GM19351 (cell line): ENCODE measurements around the gene STX1B.
"Not testable (repeated sequence)": the region's sequence is repeated elsewhere in the genome, so short reads cannot be mapped to it uniquely, and the experiment has no call there.

Source experiments
- ATAC-seq: cut with Tn5 transposase; IDR thresholded peaks from one replicate; pipeline ENCODE4 v1.9.1; 2021; ENCODE audit warnings: mild to moderate bottlenecking, moderate library complexity; ENCODE audit not compliant: unreplicated experiment

Gene STX1B

DNA sequence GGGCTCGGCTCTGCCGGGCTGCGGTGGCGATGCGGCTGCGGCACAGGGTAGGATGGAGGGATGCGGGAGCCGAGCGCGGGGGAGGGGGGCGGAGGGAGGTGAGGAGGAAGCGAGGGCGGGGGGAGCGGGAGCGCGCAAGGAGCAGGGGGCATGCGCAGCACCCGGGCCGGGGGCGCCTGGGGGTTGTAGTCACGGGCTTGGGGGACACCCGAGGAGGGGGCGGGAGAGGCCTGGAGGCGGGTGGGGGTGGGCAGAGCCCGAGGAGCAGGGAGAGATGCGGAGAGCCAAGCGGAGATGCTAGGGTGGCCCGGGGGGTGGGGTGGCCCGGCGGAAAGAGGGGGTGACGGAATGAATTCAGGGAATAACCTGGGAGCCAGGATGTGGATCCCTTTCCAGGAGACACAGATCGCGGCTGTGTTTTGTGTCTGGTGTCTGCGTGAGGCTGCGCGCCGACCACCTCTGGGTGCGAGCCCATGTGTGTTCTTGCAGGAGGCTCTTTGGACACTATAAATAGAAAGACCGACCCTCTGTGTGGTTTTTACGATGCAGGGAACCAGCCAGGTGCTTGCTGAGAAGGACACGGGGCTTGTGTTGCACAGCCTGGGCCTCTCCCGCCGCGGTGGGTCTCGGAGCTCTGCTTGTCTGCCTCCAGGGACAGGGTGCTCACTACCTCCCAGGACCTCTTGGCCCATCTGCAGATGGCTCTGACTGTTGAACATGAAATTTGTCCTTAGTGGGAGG is at the start of gene STX1B:
Gene STX1B, minus strand, starts transcription at position 54 of the 741 bp plus-strand sequence. CDS start 242 bp downstream, outside the sequence.
- no peak for ATAC-seq

DNA sequence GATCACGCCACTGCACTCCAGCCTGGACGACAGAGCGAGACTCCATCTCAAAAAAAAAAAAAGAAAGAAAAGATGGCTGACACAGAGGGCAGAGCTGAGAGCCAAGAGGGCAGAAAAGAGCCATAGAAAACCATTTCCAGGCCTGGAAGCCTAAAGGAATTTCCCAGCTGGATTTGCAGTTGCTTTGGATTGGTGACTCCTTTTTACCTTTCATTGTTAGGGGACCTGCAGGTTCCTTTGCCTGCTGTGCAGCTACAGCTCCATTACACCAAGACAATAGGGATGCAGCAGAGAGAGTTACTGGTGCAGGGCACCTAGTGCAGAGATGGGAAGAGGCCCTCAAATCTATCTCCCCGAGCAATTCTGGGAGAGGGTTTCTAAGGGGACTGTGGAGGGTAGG is 45.2 kb upstream of the STX1B start:
- no peak for ATAC-seq

- ATAC-seq: no peak
Measured at GRCh38 chr16:31052114-31052513, 41.7 kb upstream of the STX1B start.

- no peak for ATAC-seq
Measured at GRCh38 chr16:31050280-31051030, 40.0 kb upstream of the STX1B start.

GRCh38 chr16:31043898-31044481 is 33.6 kb upstream of the STX1B start:
- no peak for ATAC-seq

DNA sequence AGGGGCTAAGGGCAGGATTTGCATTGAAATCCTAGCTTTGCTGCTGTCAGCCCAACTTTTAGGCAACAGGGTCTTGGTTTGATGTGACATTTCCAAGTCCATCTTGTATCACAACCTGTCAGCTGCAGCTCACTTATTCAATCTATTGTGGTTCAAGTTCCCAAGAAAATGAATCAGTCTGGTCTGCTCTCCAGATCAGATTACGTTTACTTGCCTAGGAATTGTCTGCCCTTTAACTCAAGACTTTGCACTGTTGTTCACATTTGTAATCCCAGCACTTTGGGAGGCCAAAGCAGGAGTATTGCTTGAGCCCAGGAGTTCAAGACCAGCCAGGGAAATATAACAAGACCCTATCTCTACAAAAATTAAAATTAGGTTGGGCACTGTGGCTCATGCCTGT is 32.9 kb upstream of the STX1B start:
- no peak for ATAC-seq

DNA sequence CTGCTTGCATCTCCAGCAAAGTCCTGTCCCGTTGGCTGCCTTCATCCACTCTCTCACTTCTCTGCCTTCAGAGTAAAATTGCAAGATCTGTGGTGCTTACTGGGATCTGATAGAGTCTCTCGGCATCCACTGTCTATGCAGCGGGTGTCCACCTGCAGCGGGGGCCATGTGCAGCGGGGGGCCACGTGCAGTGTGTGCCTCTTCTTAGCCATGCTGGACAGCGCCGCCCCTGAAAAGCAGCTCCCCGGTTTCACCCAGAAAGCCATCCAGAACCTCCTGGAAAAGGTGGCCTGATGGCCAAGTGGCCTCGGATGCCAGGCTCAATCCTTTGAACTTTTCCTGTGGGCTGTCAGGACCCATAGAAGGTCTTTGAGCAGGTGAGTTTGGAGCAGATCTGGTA is 32.4 kb upstream of the STX1B start:
- no peak for ATAC-seq

GRCh38 chr16:31038993-31039392 is 28.6 kb upstream of the STX1B start:
- no peak for ATAC-seq

DNA sequence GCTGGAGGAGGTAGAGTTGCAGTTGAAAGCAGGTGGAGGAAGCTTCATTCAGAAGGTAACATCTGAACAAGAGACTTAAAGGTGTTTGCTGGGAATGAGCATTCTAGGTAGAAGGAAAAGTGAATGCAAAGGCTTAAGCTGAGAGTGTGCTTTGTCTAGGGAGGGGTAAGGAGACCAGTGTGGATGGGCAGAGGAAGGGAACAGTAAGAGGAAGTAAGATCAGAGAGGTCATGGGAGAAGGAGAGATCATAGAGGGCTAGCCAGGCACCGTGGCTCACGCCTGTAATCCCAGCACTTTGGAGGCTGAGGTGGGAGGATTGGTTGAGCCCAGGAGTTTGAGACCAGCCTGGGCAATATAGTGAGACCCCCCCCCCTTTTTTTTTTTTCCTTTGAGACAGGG is 26.3 kb upstream of the STX1B start:
- ATAC-seq: no peak

GRCh38 chr16:31033709-31034492 is 23.5 kb upstream of the STX1B start:
- peak; percentile 48 for ATAC-seq

DNA sequence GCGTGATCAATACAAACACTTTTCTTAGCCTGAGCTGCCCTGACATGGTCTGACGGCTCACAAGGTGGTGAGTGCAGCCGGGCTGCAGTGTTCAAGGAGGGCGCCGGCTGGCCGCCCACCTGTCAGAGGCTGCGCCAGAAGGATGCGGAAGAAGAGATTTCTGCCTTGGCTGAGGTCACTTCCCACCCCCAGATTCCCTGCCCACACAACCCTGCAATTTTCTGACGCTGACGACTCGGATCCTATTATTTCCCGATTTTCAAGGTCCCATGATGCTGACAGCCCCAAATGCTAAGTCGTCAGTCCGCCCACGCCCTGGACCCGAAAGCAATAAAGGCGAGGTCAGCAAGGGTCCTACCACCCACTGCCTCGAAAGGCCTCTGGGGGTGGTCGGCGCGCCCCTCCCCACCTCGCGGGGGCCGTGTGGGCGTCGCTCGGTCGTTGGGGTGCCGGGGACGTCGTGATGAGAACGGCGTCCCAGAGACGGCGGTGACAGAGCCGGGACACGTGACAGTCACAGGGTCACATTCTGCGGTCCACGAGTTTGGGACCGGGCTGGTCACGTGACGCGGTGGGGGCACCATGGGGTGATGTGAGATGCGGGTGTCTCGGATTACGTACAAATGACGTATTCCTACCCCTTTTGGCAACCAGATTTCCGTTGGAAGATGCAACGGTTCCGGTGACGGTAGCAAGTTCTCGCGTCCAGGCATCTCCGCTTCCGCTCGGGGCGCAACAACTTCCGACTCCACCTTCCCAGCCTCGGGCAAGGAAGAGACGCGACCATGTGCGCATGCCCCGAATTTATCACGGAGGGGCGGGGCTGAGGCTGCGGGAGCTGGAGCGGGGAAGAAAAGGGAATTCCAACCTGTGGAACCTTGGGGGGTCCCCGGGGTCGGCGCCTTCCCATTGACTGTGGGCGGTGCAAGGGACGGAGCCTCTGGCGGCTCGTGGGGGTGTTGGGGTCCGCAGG is 22.6 kb upstream of the STX1B start, which contains the start of gene STX4:
Gene STX4, plus strand, starts transcription at position 823 of the 973 bp plus-strand sequence. CDS start 248 bp downstream, outside the sequence.
- ATAC-seq: peak; percentile 76

GRCh38 chr16:31031276-31031675 is 20.8 kb upstream of the STX1B start:
- ATAC-seq: no peak

- no peak for ATAC-seq
Measured at GRCh38 chr16:31029272-31029671, 18.8 kb upstream of the STX1B start.

GRCh38 chr16:31025339-31025738 is 14.9 kb upstream of the STX1B start:
- no peak for ATAC-seq

DNA sequence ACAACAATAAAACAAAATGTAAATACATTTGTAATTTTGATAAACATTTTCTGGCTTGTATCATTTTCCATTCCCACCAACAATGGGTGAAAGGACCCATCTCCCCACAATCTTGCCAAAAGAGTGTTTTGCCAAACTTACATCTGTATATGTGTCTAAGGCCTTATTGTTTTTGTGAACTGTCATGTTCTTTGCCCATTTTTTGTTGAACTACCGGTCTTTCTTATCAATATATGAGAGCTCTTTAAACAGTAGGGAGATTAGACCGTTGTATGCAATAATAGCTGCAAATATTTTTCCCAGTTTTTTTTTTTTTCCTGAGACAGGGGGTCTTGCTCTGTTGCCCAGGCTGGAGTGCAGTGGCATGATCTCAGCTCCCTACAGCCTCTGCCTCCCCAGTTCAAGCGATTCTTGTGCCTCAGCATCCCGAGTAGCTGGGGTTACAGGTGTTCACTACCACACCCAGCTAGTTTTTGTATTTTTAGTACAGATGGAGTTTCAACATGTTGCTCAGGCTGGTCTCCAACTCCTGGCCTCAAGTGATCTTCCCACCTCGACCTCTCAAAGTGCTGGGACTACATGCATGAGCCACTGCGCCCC is 13.3 kb upstream of the STX1B start:
- ATAC-seq: no peak

- no peak for ATAC-seq
Measured at GRCh38 chr16:31023252-31023602, 12.8 kb upstream of the STX1B start.

DNA sequence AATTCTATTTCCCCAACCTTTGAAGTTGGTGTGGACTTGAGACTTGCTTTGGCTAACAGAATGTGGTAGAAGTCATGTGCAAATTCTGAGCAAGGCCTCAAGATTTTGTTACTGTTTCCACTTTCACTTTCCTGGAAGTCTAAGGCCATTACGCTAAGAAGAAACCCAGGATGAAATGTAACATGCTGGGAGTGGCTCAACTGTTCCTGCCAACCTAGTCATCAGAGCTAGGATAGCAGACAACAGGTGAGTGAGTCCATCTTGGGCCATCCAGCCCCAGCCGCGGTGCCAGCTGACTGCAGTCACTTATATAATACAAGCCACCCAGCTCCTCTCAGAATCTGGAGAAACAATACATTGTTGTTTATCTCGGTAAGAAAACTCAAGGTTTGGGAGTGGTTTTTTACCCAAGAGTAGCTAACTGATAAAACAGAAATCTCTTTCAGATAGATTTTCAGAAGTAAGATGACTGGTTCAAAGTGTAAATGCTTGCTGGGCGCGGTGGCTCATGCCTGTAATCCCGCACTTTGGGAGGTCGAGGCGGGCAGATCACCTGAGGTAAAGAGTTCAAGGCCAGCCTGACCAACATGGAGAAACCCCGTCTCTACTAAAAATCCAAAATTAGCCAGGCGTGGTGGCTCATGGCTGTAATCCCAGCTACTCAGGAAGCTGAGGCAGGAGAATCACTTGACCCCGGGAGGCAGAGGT is 12.3 kb upstream of the STX1B start:
- no peak for ATAC-seq

- ATAC-seq: no peak
Measured at GRCh38 chr16:31020536-31020935, 10.1 kb upstream of the STX1B start.

DNA sequence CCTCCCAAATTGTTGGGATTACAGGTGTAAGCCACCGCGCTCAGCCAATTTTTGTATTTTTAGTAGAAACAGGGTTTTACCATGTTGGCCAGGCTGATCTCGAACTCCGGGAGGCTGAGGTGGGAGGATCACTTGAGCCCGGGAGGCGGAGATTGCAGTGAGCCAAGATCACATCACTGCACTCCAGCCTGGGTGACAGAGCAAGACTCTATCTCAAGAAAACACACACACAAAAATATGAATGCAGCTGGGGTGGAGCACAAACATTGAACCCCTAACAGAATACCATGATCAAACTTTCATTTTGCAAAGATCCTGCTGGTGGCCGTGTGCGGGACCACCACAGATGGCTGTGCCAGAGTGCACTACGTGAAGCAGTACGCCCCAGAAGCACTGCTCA is 7.3 kb upstream of the STX1B start:
- not testable (repeated sequence) for ATAC-seq
